ENCODE measurements around the gene ABHD10. TPM values are rescaled to one million over a fixed set of nuclear protein-coding genes. Genes with fewer than 3 reads are reported as not detected.

The ABHD10 gene
- total and polyA plus RNA-seq, 10 donors = 24.2 to 34.8 (median 28.3) TPM

- peaks cover 0 to 9% (median 8%) of the 10 kb centered on the region in 6 donors for H3K4me1 ChIP-seq
- TF ChIP-seq POLR2A (IDR thresholded peaks at IDR 0.05) = no peak
- no peak for TF ChIP-seq CTCF (IDR thresholded peaks at IDR 0.05 in 8 of 11, conservative IDR thresholded peaks at IDR 0.05 in 3 of 11)
- TF ChIP-seq POLR2AphosphoS5 (IDR thresholded peaks at IDR 0.05) = no peak
- intact Hi-C loops (cut with DNase I; ENCODE audit: low total_unique reads) = loop anchor here (10.0 kb wide), 1 partner anchor 48 kb away; the partner anchor contains the start of gene TAGLN3
- H3K27me3 ChIP-seq (replicated peaks in 1 of 7) = no peaks in the 10 kb centered on the region
- H3K9me3 ChIP-seq = no peaks in the 10 kb centered on the region
- WGBS, 5 donors = 83 to 91% (median 85%) methylated on average over 6 of the region's 6 CpGs
- no peak overlapping the region for H3K4me3 ChIP-seq
- H3K27ac ChIP-seq = no peak overlapping the region
- no peak for DNase-seq
- H3K36me3 ChIP-seq = no peaks in the 10 kb centered on the region
Observed at GRCh38 chr3:112042842-112043280, 64.0 kb downstream of the ABHD10 start.

Other genes with a start within 250 kb of the ABHD10 start
- gene PHLDB2, start 119.8 kb upstream of the ABHD10 start, total RNA-seq = 10 to 100 TPM; 28.3 to 78.6 (median 50.9) TPM
- 10 to 100 TPM in 2 of 3 donors, 1 to 10 TPM in 1; 4.7 to 18.8 (median 13.4) TPM for gene PHLDB2, start 119.8 kb upstream of the ABHD10 start, polyA plus RNA-seq
- not detected for gene TAGLN3, start 19.9 kb downstream of the ABHD10 start, total RNA-seq
- gene TAGLN3, start 19.9 kb downstream of the ABHD10 start, polyA plus RNA-seq = not detected
- gene TMPRSS7, start 55.7 kb downstream of the ABHD10 start, total RNA-seq = not detected
- not detected for gene TMPRSS7, start 55.7 kb downstream of the ABHD10 start, polyA plus RNA-seq
- 1 to 10 TPM in 5 of 7 donors, under 1 TPM in 2; 0.74 to 3.9 (median 1.5) TPM for gene C3orf52, start 107.4 kb downstream of the ABHD10 start, total RNA-seq
- gene C3orf52, start 107.4 kb downstream of the ABHD10 start, polyA plus RNA-seq = under 1 TPM; 0.26 to 0.55 (median 0.33) TPM
- 10 to 100 TPM in 3 of 7 donors, 1 to 10 TPM in 4; 6.7 to 18.9 (median 8.9) TPM for gene GCSAM, start 154.2 kb downstream of the ABHD10 start, total RNA-seq
- gene GCSAM, start 154.2 kb downstream of the ABHD10 start, polyA plus RNA-seq = 10 to 100 TPM in 1 of 3 donors, 1 to 10 TPM in 2; 2.7 to 20.9 (median 3.7) TPM